Activated CD8-positive, alpha-beta memory T cell treated with anti-CD3 and anti-CD28 coated beads for 36 hours (primary cell): ENCODE data around the gene SPG11. TPM values are rescaled to one million over a fixed set of nuclear protein-coding genes. Genes with fewer than 3 reads are reported as not detected.
"Not testable (repeated sequence)": the region's sequence is repeated elsewhere in the genome, so short reads cannot be mapped to it uniquely, and the experiment has no call there.

Experiments used
- CTCF ChIA-PET: fragments of 350-600 bp; sonication (Branson Sonifier 250); formaldehyde crosslinking; loops from one replicate; lab custom pipeline; 2021; ENCODE audit warnings: antibody characterized with exemption; lab: Charles Lee
- POLR2A ChIA-PET: fragments of 350-600 bp; sonication (Branson Sonifier 250); formaldehyde crosslinking; loops from one replicate; lab custom pipeline; 2021; ENCODE audit warnings: antibody characterized with exemption; lab: Charles Lee
- total RNA-seq, 2 experiments: library from RNA; stranded (reverse); gene quantifications; one replicate each; pipeline ENCODE4 v1.2.3, GENCODE V29; 2021

Gene SPG11
- total RNA-seq, 2 experiments from 2014 or later: 53.7 to 56.0 TPM

DNA sequence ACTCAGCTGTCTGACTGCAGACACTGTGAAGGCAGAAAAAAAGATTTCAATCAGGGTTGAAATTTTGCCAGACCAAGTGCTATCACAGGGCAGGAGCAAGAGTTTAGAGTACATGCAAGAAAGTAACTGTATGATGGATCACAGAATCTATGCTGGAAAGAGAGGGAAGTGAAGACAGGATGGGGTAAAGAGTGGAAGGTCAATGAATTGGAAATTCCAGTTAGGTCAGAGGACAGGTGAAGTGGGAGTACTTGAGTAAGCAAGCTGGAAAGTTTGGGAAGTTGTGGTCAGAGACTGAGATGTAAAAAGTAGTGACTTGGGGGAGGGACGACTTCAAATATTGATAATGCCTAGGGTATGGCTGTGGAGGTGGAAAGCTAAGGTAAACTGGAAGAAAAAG lies 7.2 kb downstream of the SPG11 start:
- ChIA-PET CTCF (interaction anchor here (0.8 to 1.3 kb wide), 3 partner anchors 55 to 82 kb away, joined by 3 to 6 read pairs (median 4); partner anchors contain the start of genes B2M and PATL2), POLR2A (no interaction called here)

- POLR2A ChIA-PET: interaction anchor here (0.5 kb wide), 1 partner anchor 77 kb away, joined by 3 read pairs; no protein-coding TSS in a partner anchor
- CTCF ChIA-PET: interaction anchor here (1.2 to 1.3 kb wide), 2 partner anchors 9 to 28 kb away, joined by 3 to 5 read pairs; partner anchors contain the start of gene SPG11
These were observed 8.6 kb downstream of the SPG11 start for GRCh38 chr15:44654858-44655257.

- ChIA-PET POLR2A (interaction anchor here (0.7 kb wide), 1 partner anchor 64 kb away, joined by 3 read pairs; the partner anchor contains the start of gene B2M), CTCF (interaction anchor here (0.5 to 1.3 kb wide), 2 partner anchors 16 to 144 kb away, joined by 3 to 5 read pairs; no protein-coding TSS in a partner anchor)
These were observed 15.8 kb downstream of the SPG11 start for GRCh38 chr15:44647637-44648036.

GRCh38 chr15:44647036-44647435 lies 16.4 kb downstream of the SPG11 start:
- ChIA-PET CTCF (interaction anchor here (0.5 to 1.3 kb wide), 2 partner anchors 17 to 145 kb away, joined by 3 to 5 read pairs; no protein-coding TSS in a partner anchor), POLR2A (interaction anchor here (0.7 kb wide), 1 partner anchor 65 kb away, joined by 3 read pairs; the partner anchor contains the start of gene B2M)

- ChIA-PET POLR2A (no interaction called here), CTCF (no interaction called here)
These were observed 17.0 kb downstream of the SPG11 start for GRCh38 chr15:44646460-44646859.

GRCh38 chr15:44641651-44642050 lies 21.8 kb downstream of the SPG11 start:
- ChIA-PET POLR2A (no interaction called here), CTCF (interaction anchor here (0.6 kb wide), 2 partner anchors 86 to 97 kb away, joined by 3 read pairs; no protein-coding TSS in a partner anchor)

DNA sequence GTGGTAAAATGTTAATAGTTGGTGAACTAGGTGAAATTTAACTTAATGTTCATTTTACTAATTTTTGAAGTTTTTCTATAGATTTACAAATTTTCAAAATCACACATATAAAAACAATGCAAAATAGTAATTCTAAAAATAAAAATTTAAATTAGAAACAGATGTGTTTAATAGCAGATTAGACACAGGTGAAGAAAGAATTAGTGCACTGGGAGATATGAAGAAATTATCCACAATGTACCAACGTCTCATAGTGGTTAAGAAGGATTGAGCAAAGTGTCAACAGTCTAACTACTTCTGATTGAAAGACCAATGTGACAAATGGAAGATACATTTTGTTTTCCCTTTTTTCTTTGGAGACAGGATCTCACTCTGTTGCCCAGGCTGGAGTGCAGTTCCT lies 26.5 kb downstream of the SPG11 start:
- ChIA-PET CTCF (no interaction called here), POLR2A (no interaction called here)

GRCh38 chr15:44633603-44634002 lies 29.9 kb downstream of the SPG11 start:
- CTCF ChIA-PET: interaction anchor here (1.7 kb wide), 1 partner anchor 30 kb away, joined by 6 read pairs; the partner anchor contains the start of gene SPG11
- POLR2A ChIA-PET: interaction anchor here (0.6 to 1.3 kb wide), 4 partner anchors 29 to 83 kb away, joined by 3 to 5 read pairs (median 4); partner anchors contain the start of genes B2M, PATL2 and SPG11

DNA sequence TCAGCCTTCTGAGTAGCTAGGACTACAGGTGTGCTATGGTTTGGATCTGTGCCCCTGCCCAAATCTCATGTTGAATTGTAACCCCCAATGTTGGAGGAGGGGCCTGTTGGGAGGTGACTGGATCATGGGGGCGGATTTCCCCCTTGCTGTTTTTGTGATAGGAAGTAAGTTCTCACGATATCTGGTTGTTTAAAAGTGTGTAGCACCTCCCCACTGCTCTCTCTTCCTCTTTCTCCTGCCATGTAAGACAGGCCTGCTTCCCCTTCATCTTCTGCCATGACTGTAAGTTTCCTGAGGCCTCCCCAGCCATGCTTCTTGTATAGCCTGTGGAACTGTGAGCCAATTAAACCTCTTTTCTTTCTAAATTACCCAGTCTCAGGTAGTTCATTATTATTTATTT lies 38.2 kb downstream of the SPG11 start:
- POLR2A ChIA-PET, CTCF ChIA-PET: not testable (repeated sequence)

- ChIA-PET CTCF (no interaction called here), POLR2A (no interaction called here)
These were observed 40.3 kb downstream of the SPG11 start for GRCh38 chr15:44623178-44623577.

- ChIA-PET CTCF (interaction anchor here (0.9 kb wide), 1 partner anchor 8 kb away, joined by 3 read pairs; no protein-coding TSS in a partner anchor), POLR2A (interaction anchor here (0.5 kb wide), 1 partner anchor 423 kb away, joined by 5 read pairs; no protein-coding TSS in a partner anchor)
These were observed 43.4 kb downstream of the SPG11 start for GRCh38 chr15:44620081-44620480.

- CTCF ChIA-PET: interaction anchor here (0.6 to 1.3 kb wide), 2 partner anchors 11 to 96 kb away, joined by 3 read pairs; no protein-coding TSS in a partner anchor
- POLR2A ChIA-PET: no interaction called here
These were observed 46.5 kb downstream of the SPG11 start for GRCh38 chr15:44616974-44617373.

GRCh38 chr15:44606740-44607139 lies 56.7 kb downstream of the SPG11 start:
- CTCF ChIA-PET: interaction anchor here (1.1 kb wide), 1 partner anchor 28 kb away, joined by 3 read pairs; no protein-coding TSS in a partner anchor
- POLR2A ChIA-PET: no interaction called here

GRCh38 chr15:44603126-44603525 lies 60.3 kb downstream of the SPG11 start:
- CTCF ChIA-PET: interaction anchor here (1.0 kb wide), 1 partner anchor 135 kb away, joined by 3 read pairs; no protein-coding TSS in a partner anchor
- POLR2A ChIA-PET: interaction anchor here (0.5 kb wide), 1 partner anchor 40 kb away, joined by 3 read pairs; no protein-coding TSS in a partner anchor

GRCh38 chr15:44598892-44599291 lies 64.6 kb downstream of the SPG11 start:
- POLR2A ChIA-PET: no interaction called here
- CTCF ChIA-PET: interaction anchor here (1.2 to 1.6 kb wide), 2 partner anchors 10 to 20 kb away, joined by 5 read pairs; no protein-coding TSS in a partner anchor

GRCh38 chr15:44598066-44598465 lies 65.4 kb downstream of the SPG11 start:
- POLR2A ChIA-PET: no interaction called here
- CTCF ChIA-PET: interaction anchor here (1.0 to 1.6 kb wide), 2 partner anchors 20 to 139 kb away, joined by 3 to 5 read pairs; no protein-coding TSS in a partner anchor

- ChIA-PET CTCF (interaction anchor here (0.7 to 0.8 kb wide), 2 partner anchors 54 to 67 kb away, joined by 3 read pairs; partner anchors contain the start of gene SPG11), POLR2A (no interaction called here)
These were observed 66.9 kb downstream of the SPG11 start for GRCh38 chr15:44596511-44597010.

DNA sequence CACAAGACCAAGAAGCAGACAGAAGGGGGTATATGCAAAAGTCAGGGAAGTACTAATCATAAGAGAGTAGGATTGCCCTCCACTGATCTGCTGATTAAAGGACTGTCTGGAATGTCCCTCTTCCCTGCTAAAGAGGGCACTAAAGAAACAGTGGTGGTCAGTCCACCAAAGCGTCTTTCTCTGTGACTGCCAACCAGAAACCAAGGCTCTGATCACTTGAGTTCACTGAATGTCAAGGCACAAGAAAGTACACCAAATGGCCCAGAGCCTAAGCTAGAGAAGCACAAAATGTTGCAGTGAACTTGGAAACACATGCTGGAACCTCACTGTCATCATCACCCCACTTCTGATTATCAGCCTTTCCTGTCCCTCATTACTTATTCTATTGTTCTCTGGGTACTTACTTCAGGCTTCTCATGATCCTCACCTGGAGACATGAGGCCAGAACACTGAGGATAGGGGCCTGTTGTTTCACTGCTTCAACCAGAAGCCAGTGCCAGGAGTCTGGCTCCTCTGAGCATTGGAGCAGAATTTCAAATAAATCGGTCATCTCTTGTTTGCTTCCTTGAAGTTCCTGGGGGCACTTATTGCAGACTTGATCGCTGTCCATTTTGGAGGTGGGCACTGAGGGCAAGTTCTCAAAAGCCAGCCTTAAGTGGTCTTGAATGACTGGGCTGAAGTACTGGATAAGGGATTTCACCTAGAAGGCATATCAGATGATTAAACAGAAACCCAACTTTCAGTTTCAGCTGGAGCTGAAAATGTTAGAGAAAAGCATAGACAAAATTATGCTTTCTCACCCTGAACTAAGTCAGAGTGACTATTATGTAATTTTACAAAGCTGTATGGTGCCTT lies 67.6 kb downstream of the SPG11 start:
- POLR2A ChIA-PET: no interaction called here
- CTCF ChIA-PET: interaction anchor here (0.8 kb wide), 1 partner anchor 68 kb away, joined by 3 read pairs; the partner anchor contains the start of gene SPG11

GRCh38 chr15:44595246-44595645 lies 68.2 kb downstream of the SPG11 start:
- ChIA-PET POLR2A (no interaction called here), CTCF (no interaction called here)
